Measurements from ENCODE around the gene TBPL1. TPM values are rescaled to one million over a fixed set of nuclear protein-coding genes. Genes with fewer than 3 reads are reported as not detected.
A peak's percentile ranks its signal among the peaks of the same experiment; 100 is the strongest.

Gene TBPL1
- total and polyA plus RNA-seq, 7 donors, result 6.6 to 26.4 (median 13.2) TPM

DNA sequence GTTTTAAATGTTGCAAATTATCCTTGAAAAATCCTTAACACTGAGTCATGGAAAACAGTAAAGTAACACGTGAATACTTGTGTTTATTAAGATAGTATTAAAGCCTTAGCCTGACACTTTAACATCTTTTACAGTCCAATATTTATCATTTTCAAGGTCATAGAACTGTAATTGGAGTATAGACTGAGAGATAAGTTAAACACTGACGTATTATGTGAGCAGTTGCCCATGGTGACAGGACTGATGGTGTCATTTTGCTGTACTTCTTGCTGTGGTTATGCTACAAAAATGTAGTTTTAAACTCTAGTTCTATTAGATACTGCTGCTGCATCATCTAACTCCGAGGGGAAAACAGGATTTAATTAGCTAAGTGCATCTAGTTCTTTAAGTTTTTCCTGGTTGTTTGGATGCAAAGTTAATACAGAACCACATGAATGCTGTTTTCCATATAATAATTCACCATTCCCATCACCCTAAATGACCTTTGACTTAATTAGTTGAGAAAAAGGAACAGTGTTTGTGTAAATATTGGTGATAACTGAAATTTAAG lies 61.6 kb downstream of the TBPL1 start:
- TF ChIP-seq POLR2A (IDR thresholded peaks at IDR 0.05) (no peak), EP300 (IDR thresholded peaks at IDR 0.05) (no peak), POLR2AphosphoS5 (IDR thresholded peaks at IDR 0.05) (no peak)
- TF ChIP-seq, protein P1, sequence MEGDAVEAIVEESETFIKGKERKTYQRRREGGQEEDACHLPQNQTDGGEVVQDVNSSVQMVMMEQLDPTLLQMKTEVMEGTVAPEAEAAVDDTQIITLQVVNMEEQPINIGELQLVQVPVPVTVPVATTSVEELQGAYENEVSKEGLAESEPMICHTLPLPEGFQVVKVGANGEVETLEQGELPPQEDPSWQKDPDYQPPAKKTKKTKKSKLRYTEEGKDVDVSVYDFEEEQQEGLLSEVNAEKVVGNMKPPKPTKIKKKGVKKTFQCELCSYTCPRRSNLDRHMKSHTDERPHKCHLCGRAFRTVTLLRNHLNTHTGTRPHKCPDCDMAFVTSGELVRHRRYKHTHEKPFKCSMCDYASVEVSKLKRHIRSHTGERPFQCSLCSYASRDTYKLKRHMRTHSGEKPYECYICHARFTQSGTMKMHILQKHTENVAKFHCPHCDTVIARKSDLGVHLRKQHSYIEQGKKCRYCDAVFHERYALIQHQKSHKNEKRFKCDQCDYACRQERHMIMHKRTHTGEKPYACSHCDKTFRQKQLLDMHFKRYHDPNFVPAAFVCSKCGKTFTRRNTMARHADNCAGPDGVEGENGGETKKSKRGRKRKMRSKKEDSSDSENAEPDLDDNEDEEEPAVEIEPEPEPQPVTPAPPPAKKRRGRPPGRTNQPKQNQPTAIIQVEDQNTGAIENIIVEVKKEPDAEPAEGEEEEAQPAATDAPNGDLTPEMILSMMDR (IDR thresholded peaks at IDR 0.05), result no peak
- no peak overlapping the region for H3K27ac ChIP-seq
- no peak for DNase-seq
- H3K4me1 ChIP-seq, result peaks cover 0 to 20% (median 11%) of the 10 kb centered on the region in 4 donors
- H3K27me3 ChIP-seq, result no peaks in the 10 kb centered on the region
- intact Hi-C loops (cut with DNase I), result no loop called here
- no peaks in the 10 kb centered on the region for H3K36me3 ChIP-seq
- H3K4me3 ChIP-seq, result no peak overlapping the region
- no peaks in the 10 kb centered on the region for H3K9me3 ChIP-seq
- WGBS, 2 donors, result 29 to 60% methylated on average over 3 of the region's 3 CpGs

DNA sequence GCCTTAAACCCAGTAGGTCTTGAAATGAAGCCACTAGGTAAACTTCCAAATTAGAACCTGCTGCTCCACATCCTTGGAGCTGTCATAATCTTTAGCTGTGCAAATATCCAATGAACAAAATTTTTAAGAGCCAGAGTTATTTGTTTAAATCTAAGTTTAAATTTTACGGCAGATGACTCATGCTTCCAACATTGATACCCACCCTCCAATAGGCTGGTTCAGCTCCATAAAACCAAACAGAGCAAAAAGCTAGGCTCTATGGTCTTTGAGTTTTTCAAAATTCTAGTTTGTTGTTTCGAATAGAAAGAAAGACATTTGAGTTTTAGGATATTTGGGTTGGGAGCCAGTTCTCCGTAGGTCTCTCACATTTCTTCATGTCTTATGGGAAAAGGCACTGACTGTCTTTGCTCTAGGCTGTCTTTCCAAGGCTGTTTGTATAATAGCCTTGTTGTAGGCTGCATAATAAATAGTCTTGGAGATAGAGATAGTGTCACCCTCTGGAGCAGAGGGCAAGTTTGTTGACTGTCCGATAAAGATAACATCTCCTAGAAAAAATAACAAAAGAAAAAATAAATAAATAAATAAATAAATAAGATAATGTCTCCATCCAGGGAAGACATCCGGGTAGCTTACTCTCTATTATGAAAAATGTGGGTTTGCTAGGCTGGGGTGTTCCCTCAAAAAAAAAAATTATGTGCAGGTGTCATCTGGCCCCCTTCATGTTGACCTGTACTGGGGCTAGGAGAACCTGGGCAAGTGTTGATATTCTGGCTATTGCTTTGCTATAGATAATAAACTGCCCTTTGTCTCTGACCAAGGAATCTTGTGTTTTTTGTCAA lies 62.9 kb downstream of the TBPL1 start:
- TF ChIP-seq POLR2AphosphoS5 (IDR thresholded peaks at IDR 0.05) (no peak), EP300 (IDR thresholded peaks at IDR 0.05) (no peak), POLR2A (IDR thresholded peaks at IDR 0.05) (no peak)
- TF ChIP-seq, protein P1 (IDR thresholded peaks at IDR 0.05), result no peak
- no peaks in the 10 kb centered on the region for H3K9me3 ChIP-seq
- H3K4me1 ChIP-seq, result peaks cover 0 to 32% (median 24%) of the 10 kb centered on the region in 4 donors
- H3K36me3 ChIP-seq, result no peaks in the 10 kb centered on the region
- intact Hi-C loops (cut with DNase I), result no loop called here
- DNase-seq, result no peak
- WGBS, 2 donors, result 47 to 74% methylated on average over 5 of the region's 5 CpGs
- H3K27ac ChIP-seq, result peak overlapping the region in 1 of 4 donors; percentile 22
- no peaks in the 10 kb centered on the region for H3K27me3 ChIP-seq
- H3K4me3 ChIP-seq, result no peak overlapping the region

DNA sequence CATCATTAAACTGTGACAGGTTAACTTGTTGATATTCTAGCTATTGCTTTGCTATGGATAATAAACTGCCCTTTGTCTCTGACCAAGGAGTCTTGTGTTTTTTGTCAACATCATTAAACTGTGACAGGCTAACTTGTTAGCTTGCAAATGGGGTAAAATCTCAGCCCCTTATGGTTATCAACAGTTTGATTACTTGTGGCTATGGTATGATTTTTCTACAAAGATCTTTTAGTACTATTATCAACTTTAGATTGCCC lies 63.5 kb downstream of the TBPL1 start:
- TF ChIP-seq, protein P1 (IDR thresholded peaks at IDR 0.05), result no peak
- TF ChIP-seq POLR2A (IDR thresholded peaks at IDR 0.05) (no peak), EP300 (IDR thresholded peaks at IDR 0.05) (no peak), POLR2AphosphoS5 (IDR thresholded peaks at IDR 0.05) (no peak)
- Histone ChIP-seq H3K27me3 (no peaks in the 10 kb centered on the region), H3K4me1 (peaks cover 0 to 37% (median 29%) of the 10 kb centered on the region in 4 donors), H3K27ac (no peak overlapping the region), H3K4me3 (no peak overlapping the region), H3K36me3 (no peaks in the 10 kb centered on the region), H3K9me3 (no peaks in the 10 kb centered on the region)
- DNase-seq, result no peak
- intact Hi-C loops (cut with DNase I), result no loop called here

DNA sequence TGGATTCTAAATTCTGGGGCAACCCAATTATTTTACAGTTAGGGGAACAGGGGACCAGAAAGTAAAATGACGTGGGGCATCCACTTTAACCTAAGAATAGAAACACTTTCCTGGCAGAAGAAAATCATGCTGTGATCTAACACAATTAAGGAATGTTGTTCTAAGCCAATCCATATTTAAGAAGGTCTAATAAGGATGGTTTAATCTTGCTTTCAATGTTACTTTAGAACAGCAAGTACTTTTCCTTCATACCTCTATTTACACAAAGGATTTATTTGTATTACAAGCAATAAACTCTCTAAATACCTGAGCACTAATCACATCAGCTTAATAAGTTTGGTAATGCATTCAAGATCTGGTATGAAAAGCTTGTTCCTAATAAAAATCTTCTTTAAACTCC lies 67.0 kb downstream of the TBPL1 start:
- intact Hi-C loops (cut with DNase I), result no loop called here
- 86 to 91% methylated on average over 1 of the region's 1 CpG for WGBS, 2 donors
- DNase-seq, result no peak
- Histone ChIP-seq H3K4me1 (peaks cover 0 to 38% (median 29%) of the 10 kb centered on the region in 4 donors), H3K4me3 (no peak overlapping the region), H3K27me3 (no peaks in the 10 kb centered on the region), H3K9me3 (no peaks in the 10 kb centered on the region), H3K27ac (peak overlapping the region; percentile 49 to 77 (median 61)), H3K36me3 (no peaks in the 10 kb centered on the region)
- TF ChIP-seq EP300 (IDR thresholded peaks at IDR 0.05) (no peak), POLR2AphosphoS5 (IDR thresholded peaks at IDR 0.05) (no peak), POLR2A (IDR thresholded peaks at IDR 0.05) (no peak)
- TF ChIP-seq, protein P1 (IDR thresholded peaks at IDR 0.05), result no peak

Measured in sigmoid colon (tissue), 7 donors.